WERI-Rb-1 (cell line): ENCODE measurements around the gene ADAR.

Experiments used
- DNase-seq: peaks from one replicate; pipeline ENCODE4 v3.0.0-alpha.2; 2020
- H3K27ac ChIP-seq: fragments of 250-450 bp; sonication (Bioruptor Pico); 2 replicates; pipeline ENCODE4 v1.5.1; 2020; ENCODE audit warnings: mild to moderate bottlenecking, moderate library complexity
- H3K27me3 ChIP-seq: fragments of 250-450 bp; sonication (Bioruptor Pico); 2 replicates; pipeline ENCODE4 v1.5.1; 2021; ENCODE audit warnings: mild to moderate bottlenecking, low read depth, moderate library complexity; ENCODE audit not compliant: insufficient read depth, severe bottlenecking
- H3K36me3 ChIP-seq: fragments of 250-450 bp; sonication (Bioruptor Pico); 2 replicates; pipeline ENCODE4 v1.5.1; 2020; ENCODE audit warnings: mild to moderate bottlenecking, moderate library complexity
- H3K4me3 ChIP-seq: 2 replicates; pipeline ENCODE4 v1.5.1; 2011; ENCODE audit warnings: low read depth, mild to moderate bottlenecking, control low read depth, low read length
- H3K9me3 ChIP-seq: fragments of 250-450 bp; sonication (Bioruptor Pico); 2 replicates; pipeline ENCODE4 v1.5.1; 2021; ENCODE audit warnings: mild to moderate bottlenecking, moderate library complexity; ENCODE audit not compliant: severe bottlenecking
- CTCF ChIP-seq: IDR thresholded peaks from 2 replicates; pipeline ENCODE4 v1.5.1; 2011; ENCODE audit warnings: low read depth, mild to moderate bottlenecking, control low read depth, inconsistent platforms, low read length

Gene ADAR

DNA sequence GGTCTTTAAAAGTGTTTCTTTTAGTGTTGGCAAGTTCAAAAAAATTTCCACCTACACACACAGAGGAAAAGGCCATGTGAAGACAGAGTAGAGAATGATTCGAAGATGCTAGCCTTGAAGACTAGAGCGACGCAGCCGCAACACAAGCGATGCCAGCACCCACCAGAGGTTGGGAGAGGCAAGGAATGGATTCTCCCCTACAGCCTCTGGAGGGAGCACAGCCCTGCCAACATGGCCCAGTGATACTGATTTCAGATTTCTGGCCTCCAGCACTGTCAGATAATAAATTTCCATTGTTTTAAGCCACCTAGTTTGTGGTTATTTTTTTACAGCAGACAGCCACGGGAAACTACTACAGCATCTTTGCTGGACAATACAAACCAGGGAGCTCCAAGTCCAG, 6.9 kb upstream of the ADAR start:
- Histone ChIP-seq H3K36me3 (no peaks in the 10 kb centered on the region; the same call in 1 of the 2 replicates), H3K9me3 (no peaks in the 10 kb centered on the region), H3K27ac (no peak overlapping the region), H3K27me3 (no peaks in the 10 kb centered on the region), H3K4me3 (no peak overlapping the region)
- no peak for DNase-seq
- 0 out of 2 replicates have a peak, but pooled peaks have one; percentile 26 for TF ChIP-seq CTCF

- no peaks in the 10 kb centered on the region; the same call in 1 of the 2 replicates for H3K36me3 ChIP-seq
- no peaks in the 10 kb centered on the region for H3K9me3 ChIP-seq
- no peak overlapping the region for H3K4me3 ChIP-seq
- H3K27ac ChIP-seq = no peak overlapping the region
- no peak for DNase-seq
- no peaks in the 10 kb centered on the region for H3K27me3 ChIP-seq
- TF ChIP-seq CTCF = peak; percentile 59
Measured at GRCh38 chr1:154614247-154614646, 6.3 kb upstream of the ADAR start.

DNA sequence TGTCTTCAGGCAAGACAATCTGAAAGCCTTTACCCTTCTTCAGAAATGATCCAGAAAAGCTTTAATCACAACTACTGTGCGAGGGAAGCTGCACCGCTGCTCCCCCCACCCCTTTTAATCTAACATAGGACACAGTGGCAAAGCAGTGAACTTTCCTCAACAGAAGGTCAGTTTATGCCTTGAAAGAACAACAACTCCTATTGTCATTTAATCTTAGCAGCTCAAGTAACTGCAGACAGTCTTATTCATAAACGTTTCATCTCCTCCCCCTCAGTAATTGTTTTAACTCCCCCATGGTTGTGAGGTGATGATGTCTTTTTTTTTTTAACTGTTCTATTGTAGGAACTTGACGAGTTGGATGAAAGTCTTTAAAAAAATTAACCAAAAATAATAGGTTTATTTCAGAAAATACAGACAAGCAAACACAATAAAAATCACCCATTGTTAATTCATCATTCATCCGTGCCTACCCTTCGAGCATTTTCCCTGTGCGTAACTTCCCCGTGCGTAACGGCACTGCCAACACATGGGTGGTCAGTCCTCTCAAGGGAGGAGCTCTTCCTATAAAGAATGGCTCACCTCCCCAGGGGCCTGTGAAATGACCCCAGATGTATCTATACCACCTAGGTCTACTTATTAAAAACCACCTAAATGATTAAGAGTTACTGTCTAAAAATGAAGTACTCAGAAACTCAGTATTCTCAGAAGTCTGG, 3.3 kb upstream of the ADAR start:
- TF ChIP-seq CTCF = no peak
- no peak for DNase-seq
- no peak overlapping the region for H3K27ac ChIP-seq
- peaks cover under 1% of the 10 kb centered on the region; the same call in 1 of the 2 replicates for H3K36me3 ChIP-seq
- H3K9me3 ChIP-seq = no peaks in the 10 kb centered on the region
- H3K4me3 ChIP-seq = no peak overlapping the region
- H3K27me3 ChIP-seq = no peaks in the 10 kb centered on the region

- no peak for DNase-seq
- Histone ChIP-seq H3K36me3 (peaks cover 15% of the 10 kb centered on the region), H3K27ac (no peak overlapping the region), H3K27me3 (no peaks in the 10 kb centered on the region), H3K4me3 (no peak overlapping the region), H3K9me3 (no peaks in the 10 kb centered on the region)
- TF ChIP-seq CTCF = no peak
Measured at GRCh38 chr1:154609398-154610380, 1.7 kb upstream of the ADAR start.

DNA sequence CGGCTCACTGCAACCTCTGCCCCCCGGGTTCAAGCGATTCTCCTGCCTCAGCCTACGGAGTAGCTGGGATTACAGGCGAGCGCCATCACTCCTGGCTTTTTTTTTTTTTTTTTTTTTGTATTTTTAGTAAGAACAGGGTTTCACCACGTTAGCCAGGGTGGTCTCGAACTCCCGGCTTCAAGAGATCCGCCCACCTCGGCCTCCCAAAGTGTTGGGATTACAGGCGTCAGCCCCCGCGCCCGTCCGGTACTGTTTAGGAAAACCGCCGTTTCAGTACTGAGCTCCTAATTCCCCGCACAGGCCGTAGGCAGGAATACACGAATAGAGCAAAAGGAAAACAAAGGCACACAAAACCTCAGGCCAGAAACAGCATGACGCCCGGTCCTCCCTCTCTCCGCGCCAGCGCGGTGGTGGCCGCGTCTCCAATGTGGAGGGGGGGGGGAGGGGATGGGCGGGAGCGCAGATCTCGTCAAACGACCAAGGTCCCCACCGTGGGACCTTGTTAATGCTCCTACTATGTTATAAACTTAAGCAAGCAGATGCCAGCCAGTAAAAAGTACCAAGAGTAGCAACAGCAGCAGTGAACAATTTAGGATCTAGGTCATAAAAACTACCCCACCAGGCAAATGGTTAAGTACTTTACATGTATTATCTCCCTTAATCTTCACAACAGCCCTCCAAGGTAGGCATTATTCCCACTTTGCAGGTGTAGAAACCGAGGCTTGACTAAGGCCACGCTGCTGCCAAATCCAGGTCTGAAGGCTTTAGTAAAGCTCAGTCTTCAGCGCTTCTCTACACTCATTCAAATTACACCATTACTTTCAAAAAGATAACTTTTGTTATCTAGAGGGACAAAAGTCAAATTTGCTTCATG, 648 bp upstream of the ADAR start:
- Histone ChIP-seq H3K27ac (peak overlapping the region; percentile 92), H3K4me3 (peak overlapping the region; percentile 44), H3K9me3 (no peaks in the 10 kb centered on the region), H3K36me3 (peaks cover 18% of the 10 kb centered on the region), H3K27me3 (no peaks in the 10 kb centered on the region)
- peak; percentile 86 for DNase-seq
- TF ChIP-seq CTCF = no peak
